Endothelial cell of umbilical vein (primary cell): ENCODE measurements around the gene SH3RF3. TPM values are rescaled to one million over a fixed set of nuclear protein-coding genes. Genes with fewer than 3 reads are reported as not detected.

Source experiments
- BruUV-seq: library from RNA; stranded (reverse); fragments of 400-500 nt; replicated peaks from 2 replicates; lab custom pipeline; 2021; lab: Mats Ljungman, UMichigan
- CTCF ChIA-PET: fragments of 300-600, 350-600 bp; sonication (Branson Sonifier 250); formaldehyde crosslinking; loops from one replicate; lab custom pipeline; 2021; ENCODE audit warnings: antibody characterized with exemption, inconsistent platforms; lab: Charles Lee
- POLR2A ChIA-PET: fragments of 300-600, 350-600 bp; sonication (Branson Sonifier 250); formaldehyde crosslinking; loops from one replicate; lab custom pipeline; 2021; ENCODE audit warnings: antibody characterized with exemption, inconsistent platforms; lab: Charles Lee
- DNase-seq: peaks from one replicate; pipeline ENCODE4 v3.0.0-alpha.2; 2011; ENCODE audit warnings: low read depth, low spot score
- FAIRE-seq: peaks from 2 replicates; lab custom pipeline; 2011; peaks lifted over from hg19 to GRCh38; lab: Jason Lieb, UNC
- H2AFZ ChIP-seq: 2 replicates; pipeline ENCODE4 v1.6.0; 2012; ENCODE audit warnings: low read depth, low read length, control low read depth, inconsistent platforms
- H3K27ac ChIP-seq: 2 replicates; pipeline ENCODE4 v1.5.1; 2011; ENCODE audit warnings: low read depth, mild to moderate bottlenecking, control low read depth, low read length, moderate library complexity; ENCODE audit not compliant: insufficient read depth
- H3K27me3 ChIP-seq, 2 experiments: 2 replicates each; pipeline versions ENCODE4 v1.6.0 to v1.6.1; 2011; ENCODE audit warnings: low read length in 2 of 2, mixed read lengths in 1 of 2; ENCODE audit not compliant: control insufficient read depth in 2 of 2, insufficient read depth in 2 of 2
- H3K36me3 ChIP-seq, 2 experiments: 2 replicates in 1 of 2; 3 replicates in 1 of 2; pipeline ENCODE4 v1.5.1; 2011; ENCODE audit warnings: low read length in 2 of 2, mild to moderate bottlenecking in 1 of 2, moderate library complexity in 1 of 2; ENCODE audit not compliant: control insufficient read depth in 2 of 2, insufficient read depth in 2 of 2; ENCODE audit errors: extremely low read depth in 1 of 2
- H3K4me1 ChIP-seq: 3 replicates; pipeline ENCODE4 v1.5.1; 2011; ENCODE audit warnings: mild to moderate bottlenecking, low read length; ENCODE audit not compliant: control insufficient read depth, insufficient read depth; ENCODE audit errors: extremely low read depth
- H3K4me2 ChIP-seq: 2 replicates; pipeline ENCODE4 v1.6.1; 2011; ENCODE audit warnings: low read length, control low read depth, mixed read lengths; ENCODE audit not compliant: insufficient read depth
- H3K4me3 ChIP-seq, 3 experiments: fragments of 200-600 bp in 1 of 3; sonication (generic), shearing (Covaris generic) in 1 of 3; replicated peaks in 1 of 3; 2 replicates each; pipeline ENCODE4 v1.5.1; 2011 to 2016; ENCODE audit warnings: control low read depth in 3 of 3, low read length in 3 of 3, mild to moderate bottlenecking in 2 of 3, inconsistent platforms in 1 of 3, low read depth in 1 of 3, moderate library complexity in 1 of 3; ENCODE audit not compliant: insufficient read depth in 1 of 3
- H3K79me2 ChIP-seq: 2 replicates; pipeline ENCODE4 v1.6.0; 2012; ENCODE audit warnings: low read length, inconsistent platforms; ENCODE audit not compliant: control insufficient read depth, insufficient read depth
- H3K9ac ChIP-seq: replicated peaks from 2 replicates; pipeline ENCODE3; 2011; ENCODE audit warnings: low read length, control low read depth; ENCODE audit not compliant: insufficient read depth; ENCODE audit errors: extremely low read depth
- H3K9me1 ChIP-seq: replicated peaks from 3 replicates; pipeline ENCODE4 v1.6.0; 2011; ENCODE audit warnings: mild to moderate bottlenecking, low read length; ENCODE audit not compliant: control insufficient read depth, insufficient read depth; ENCODE audit errors: extremely low read depth
- H3K9me3 ChIP-seq: replicated peaks from 2 replicates; pipeline ENCODE4 v1.5.1; 2012; ENCODE audit warnings: low read length, inconsistent platforms; ENCODE audit not compliant: control insufficient read depth, insufficient read depth
- H4K20me1 ChIP-seq: replicated peaks from 2 replicates; pipeline ENCODE3; 2011; ENCODE audit warnings: mild to moderate bottlenecking, low read length; ENCODE audit not compliant: control insufficient read depth, insufficient read depth; ENCODE audit errors: extremely low read depth
- CTCF ChIP-seq, 2 donors: IDR thresholded peaks; 1 replicate in 1 of 2; 2 replicates in 1 of 2; pipeline ENCODE4 v1.5.1; 2011; ENCODE audit warnings: low read length in 2 of 2, mild to moderate bottlenecking in 2 of 2, moderate library complexity in 2 of 2, control low read depth in 1 of 2, inconsistent platforms in 1 of 2, low read depth in 1 of 2; ENCODE audit not compliant: insufficient read depth in 1 of 2; ENCODE audit errors: extremely low read depth in 1 of 2
- EZH2 ChIP-seq: IDR thresholded peaks from 2 replicates; pipeline ENCODE4 v1.6.1; 2012; ENCODE audit warnings: borderline replicate concordance, low read depth, mild to moderate bottlenecking, moderate library complexity, low read length, inconsistent platforms; ENCODE audit not compliant: severe bottlenecking
- FOS ChIP-seq: IDR thresholded peaks from 2 replicates; pipeline ENCODE4 v1.6.1; 2011; ENCODE audit warnings: mild to moderate bottlenecking, low read length, moderate library complexity, borderline replicate concordance; ENCODE audit not compliant: insufficient read depth
- GATA2 ChIP-seq: IDR thresholded peaks from 2 replicates; pipeline ENCODE4 v1.7.0; 2011; ENCODE audit warnings: low read depth, mild to moderate bottlenecking, moderate library complexity, mixed read lengths, low read length; ENCODE audit not compliant: insufficient read length, insufficient read depth
- JUN ChIP-seq: IDR thresholded peaks from 2 replicates; pipeline ENCODE4 v1.6.1; 2011; ENCODE audit warnings: borderline replicate concordance, low read depth; ENCODE audit not compliant: insufficient read length, insufficient read depth
- MYC ChIP-seq: IDR thresholded peaks from one replicate; pipeline ENCODE4 v1.6.1; 2011; ENCODE audit warnings: mild to moderate bottlenecking, low read depth, low read length
- POLR2A ChIP-seq: IDR thresholded peaks from 2 replicates; pipeline ENCODE4 v1.6.1; 2012; ENCODE audit warnings: low read depth, mild to moderate bottlenecking, control low read depth, low read length
- POLR2AphosphoS5 ChIP-seq: IDR thresholded peaks from 2 replicates; pipeline ENCODE4 v1.6.1; 2012; ENCODE audit warnings: low read depth, mild to moderate bottlenecking, control low read depth, low read length, moderate library complexity; ENCODE audit not compliant: insufficient read depth
- dilution Hi-C: fragments of 300-500 bp; cut with MboI; formaldehyde crosslinking; loops from one replicate; pipeline ENCODE4 v1.15.0; 2019; ENCODE audit warnings: low sequenced_read_pairs; ENCODE audit not compliant: extremely low pct_ligation_motif_present
- intact Hi-C: fragments of 100-400 bp; cut with micrococcal nuclease; formaldehyde crosslinking; loops from one replicate; pipeline ENCODE4 v1.10.0; 2022
- polyA plus RNA-seq, 4 experiments: library from polyadenylated mRNA; depleted of rRNA in 3 of 4; stranded (reverse) in 3 of 4; unstranded in 1 of 4; fragments of >200 nt; gene quantifications; 2 replicates each; pipeline versions ENCODE4 v1.2.1 to v1.2.3, GENCODE V29; 2011 to 2012; ENCODE audit warnings: missing spikeins in 1 of 4
- total RNA-seq: library from RNA; stranded (reverse); gene quantifications from 2 replicates; pipeline ENCODE4 v1.2.3, GENCODE V29; 2021

Gene SH3RF3
- total and polyA plus RNA-seq, 2 donors (not counting 3 experiments of a cell fraction or from before 2014, with no cell fraction given) = 3.8 to 14.7 TPM

GRCh38 chr2:109180786-109181185 lies 51.8 kb downstream of the SH3RF3 start:
- dilution Hi-C loops = no loop called here

More at GRCh38 chr2:109180786-109181185, 51.8 kb downstream of the SH3RF3 start:
- H3K9ac ChIP-seq = no peak overlapping the region
- no peak overlapping the region for H3K4me2 ChIP-seq
- no peak overlapping the region for H3K27ac ChIP-seq
- H3K36me3 ChIP-seq = no peaks in the 10 kb centered on the region
- no peaks in the 10 kb centered on the region for H3K9me3 ChIP-seq
- no peak overlapping the region for H2AFZ ChIP-seq
- H3K9me1 ChIP-seq = no peaks in the 10 kb centered on the region
- peaks cover 34% of the 10 kb centered on the region for H3K79me2 ChIP-seq
- CTCF ChIA-PET = interaction anchor here (0.8 to 1.7 kb wide), 3 partner anchors 9 to 330 kb away, joined by 3 to 5 read pairs (median 5); no protein-coding TSS in a partner anchor
- DNase-seq = no peak
- POLR2A ChIA-PET = no interaction called here
- H3K4me1 ChIP-seq = peaks cover 10% of the 10 kb centered on the region
- no peak for TF ChIP-seq MYC
- TF ChIP-seq POLR2A = no peak
- no peak for TF ChIP-seq EZH2
- TF ChIP-seq GATA2 = no peak
- no peak for TF ChIP-seq POLR2AphosphoS5
- no peak for TF ChIP-seq JUN
- TF ChIP-seq FOS = no peak
- no peak for TF ChIP-seq CTCF (IDR thresholded peaks at IDR 0.05; ENCODE audit: extremely low read depth in 1 of 2, insufficient read depth in 1 of 2, low read depth in 1 of 2, low read length in 2 of 2)
- intact Hi-C loops = no loop called here
- no peaks in the 10 kb centered on the region for H3K27me3 ChIP-seq
- no peak overlapping the region for H3K4me3 ChIP-seq
- H4K20me1 ChIP-seq = no peaks in the 10 kb centered on the region
- no TSS peak for BruUV-seq
- FAIRE-seq = no peak
